Measurements from ENCODE around the gene TMEM271. TPM values are rescaled to one million over a fixed set of nuclear protein-coding genes. Genes with fewer than 3 reads are reported as not detected.

The TMEM271 gene
- total RNA-seq, 2 donors from 2014 or later: not detected

DNA sequence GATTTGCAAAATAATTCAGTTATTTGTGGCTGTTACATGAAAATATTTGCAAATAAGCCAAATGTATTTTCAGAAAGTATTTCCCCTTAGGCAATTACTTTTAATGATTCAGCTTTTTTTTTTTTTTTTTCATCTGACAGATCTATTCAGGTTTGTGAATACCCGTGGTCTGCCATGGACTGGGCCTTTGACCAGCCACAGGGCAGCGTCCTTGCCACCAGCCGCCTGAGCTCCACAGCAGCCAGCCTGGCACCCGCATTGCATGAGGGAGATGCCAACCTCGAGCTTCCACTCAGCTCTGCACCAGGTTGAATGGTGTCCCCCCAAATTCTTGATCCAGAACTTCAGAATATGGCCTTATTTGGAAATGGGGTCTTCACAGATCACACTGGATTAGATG, 14.7 kb downstream of the TMEM271 start:
- H3K9me3 Mint-ChIP-seq: peaks cover 60% of the 10 kb centered on the region
- TF ChIP-seq, protein P1, sequence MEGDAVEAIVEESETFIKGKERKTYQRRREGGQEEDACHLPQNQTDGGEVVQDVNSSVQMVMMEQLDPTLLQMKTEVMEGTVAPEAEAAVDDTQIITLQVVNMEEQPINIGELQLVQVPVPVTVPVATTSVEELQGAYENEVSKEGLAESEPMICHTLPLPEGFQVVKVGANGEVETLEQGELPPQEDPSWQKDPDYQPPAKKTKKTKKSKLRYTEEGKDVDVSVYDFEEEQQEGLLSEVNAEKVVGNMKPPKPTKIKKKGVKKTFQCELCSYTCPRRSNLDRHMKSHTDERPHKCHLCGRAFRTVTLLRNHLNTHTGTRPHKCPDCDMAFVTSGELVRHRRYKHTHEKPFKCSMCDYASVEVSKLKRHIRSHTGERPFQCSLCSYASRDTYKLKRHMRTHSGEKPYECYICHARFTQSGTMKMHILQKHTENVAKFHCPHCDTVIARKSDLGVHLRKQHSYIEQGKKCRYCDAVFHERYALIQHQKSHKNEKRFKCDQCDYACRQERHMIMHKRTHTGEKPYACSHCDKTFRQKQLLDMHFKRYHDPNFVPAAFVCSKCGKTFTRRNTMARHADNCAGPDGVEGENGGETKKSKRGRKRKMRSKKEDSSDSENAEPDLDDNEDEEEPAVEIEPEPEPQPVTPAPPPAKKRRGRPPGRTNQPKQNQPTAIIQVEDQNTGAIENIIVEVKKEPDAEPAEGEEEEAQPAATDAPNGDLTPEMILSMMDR (conservative IDR thresholded peaks at IDR 0.05): no peak

DNA sequence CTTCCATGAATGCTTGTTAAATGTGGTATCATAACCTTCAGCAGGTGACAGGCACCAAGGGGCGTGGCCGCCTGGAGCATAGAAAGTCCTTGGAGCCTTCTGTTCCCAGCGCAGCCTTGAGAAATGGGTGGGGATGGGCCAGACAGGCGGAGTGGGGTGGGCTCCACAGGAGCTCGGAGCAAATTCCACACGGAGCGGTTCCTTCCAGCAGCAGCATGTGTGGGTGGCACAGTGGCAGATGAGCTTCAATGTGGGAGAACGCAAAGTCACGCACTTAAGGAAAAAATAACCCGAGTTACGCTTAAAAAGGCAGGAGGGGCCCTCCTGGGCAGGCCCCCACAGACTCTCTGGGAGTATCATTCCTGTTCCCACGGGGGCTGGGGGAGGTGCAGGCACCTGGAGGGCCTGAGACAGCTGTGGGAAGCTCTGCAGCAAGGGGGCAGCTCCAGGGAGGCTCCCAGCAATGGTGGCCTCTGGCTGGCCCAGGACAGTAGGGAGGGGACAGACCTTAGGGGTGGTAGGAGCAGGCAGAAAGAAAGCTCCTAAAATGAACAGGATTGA, 15.3 kb downstream of the TMEM271 start:
- H3K36me3 Mint-ChIP-seq (ENCODE audit: low read depth): no peaks in the 10 kb centered on the region
- Histone ChIP-seq H3K9me3 (ENCODE audit: control insufficient read depth, low read length) (no peaks in the 10 kb centered on the region), H3K27me3 (ENCODE audit: control insufficient read depth, insufficient read depth, low read length, poor library complexity, severe bottlenecking) (no peaks in the 10 kb centered on the region), H3K4me1 (ENCODE audit: control insufficient read depth, insufficient read depth, low read length) (no peaks in the 10 kb centered on the region), H3K9ac (ENCODE audit: extremely low read depth, low read length, poor library complexity, severe bottlenecking) (no peak overlapping the region), H3K27ac (ENCODE audit: low read depth, low read length) (no peak overlapping the region), H3K4me3 (ENCODE audit: low read length) (no peak overlapping the region), H3K36me3 (ENCODE audit: control insufficient read depth, insufficient read depth, low read length) (no peaks in the 10 kb centered on the region)
- no peak for DNase-seq
- no peak overlapping the region for H3K27ac Mint-ChIP-seq
- TF ChIP-seq, protein P1 (conservative IDR thresholded peaks at IDR 0.05): no peak
- H3K9me3 Mint-ChIP-seq: peaks cover 59% of the 10 kb centered on the region
- H3K27me3 Mint-ChIP-seq (ENCODE audit: insufficient read depth): peaks cover 8% of the 10 kb centered on the region
- WGBS, 2 experiments (ENCODE audit: insufficient coverage in 1 of 2, insufficient read length in 1 of 2): 74 to 83% methylated on average over 7 to 12 of the region's 12 CpGs
- no peaks in the 10 kb centered on the region for H3K4me1 Mint-ChIP-seq
- H3K4me3 Mint-ChIP-seq: no peak overlapping the region

More for the DNA sequence above, 14.7 kb downstream of the TMEM271 start:
- Histone ChIP-seq H3K36me3 (ENCODE audit: control insufficient read depth, insufficient read depth, low read length) (no peaks in the 10 kb centered on the region), H3K9ac (ENCODE audit: extremely low read depth, low read length, poor library complexity, severe bottlenecking) (no peak overlapping the region), H3K9me3 (ENCODE audit: control insufficient read depth, low read length) (no peaks in the 10 kb centered on the region), H3K4me3 (ENCODE audit: low read length) (no peak overlapping the region), H3K27me3 (ENCODE audit: control insufficient read depth, insufficient read depth, low read length, poor library complexity, severe bottlenecking) (no peaks in the 10 kb centered on the region), H3K27ac (ENCODE audit: low read depth, low read length) (no peak overlapping the region), H3K4me1 (ENCODE audit: control insufficient read depth, insufficient read depth, low read length) (no peaks in the 10 kb centered on the region)
- H3K4me1 Mint-ChIP-seq: no peaks in the 10 kb centered on the region
- H3K4me3 Mint-ChIP-seq: no peak overlapping the region
- H3K27ac Mint-ChIP-seq: no peak overlapping the region
- H3K27me3 Mint-ChIP-seq (ENCODE audit: insufficient read depth): peaks cover 8% of the 10 kb centered on the region
- no peak for DNase-seq
- 77% methylated on average over 5 of the region's 5 CpGs; no CpG with 5 or more reads in 1 of the 2 experiments for WGBS, 2 experiments (ENCODE audit: insufficient coverage in 1 of 2, insufficient read length in 1 of 2)
- H3K36me3 Mint-ChIP-seq (ENCODE audit: low read depth): no peaks in the 10 kb centered on the region

DNA sequence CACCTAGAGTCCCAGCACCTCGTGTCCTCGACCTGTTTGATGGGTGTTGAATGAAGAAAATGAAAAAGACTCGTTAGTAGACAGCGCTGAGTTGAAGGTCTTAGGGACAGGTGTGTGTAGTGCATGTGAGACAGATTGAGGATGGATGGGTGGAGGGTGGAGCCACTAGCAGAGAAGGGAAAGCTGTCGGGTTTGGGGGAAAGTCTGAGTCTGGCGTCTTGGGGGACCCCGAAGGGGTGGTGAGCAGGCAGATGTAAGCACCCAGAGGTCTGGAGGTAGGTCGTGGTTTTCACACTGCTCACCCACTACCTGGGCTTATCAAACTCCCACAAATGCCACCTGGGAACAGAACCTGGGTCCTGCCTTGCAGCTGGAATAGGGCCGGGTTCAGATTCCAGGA, 16.0 kb downstream of the TMEM271 start:
- Histone ChIP-seq H3K4me3 (ENCODE audit: low read length) (no peak overlapping the region), H3K4me1 (ENCODE audit: control insufficient read depth, insufficient read depth, low read length) (no peaks in the 10 kb centered on the region), H3K9ac (ENCODE audit: extremely low read depth, low read length, poor library complexity, severe bottlenecking) (no peak overlapping the region), H3K27ac (ENCODE audit: low read depth, low read length) (no peak overlapping the region), H3K27me3 (ENCODE audit: control insufficient read depth, insufficient read depth, low read length, poor library complexity, severe bottlenecking) (no peaks in the 10 kb centered on the region), H3K36me3 (ENCODE audit: control insufficient read depth, insufficient read depth, low read length) (no peaks in the 10 kb centered on the region), H3K9me3 (ENCODE audit: control insufficient read depth, low read length) (no peaks in the 10 kb centered on the region)
- no peaks in the 10 kb centered on the region for H3K36me3 Mint-ChIP-seq (ENCODE audit: low read depth)
- H3K27me3 Mint-ChIP-seq (ENCODE audit: insufficient read depth): peaks cover 8% of the 10 kb centered on the region
- WGBS, 2 experiments (ENCODE audit: insufficient coverage in 1 of 2, insufficient read length in 1 of 2): 79 to 80% methylated on average over 9 of the region's 9 CpGs
- no peaks in the 10 kb centered on the region for H3K4me1 Mint-ChIP-seq
- H3K9me3 Mint-ChIP-seq: peaks cover 52% of the 10 kb centered on the region
- no peak overlapping the region for H3K4me3 Mint-ChIP-seq
- TF ChIP-seq, protein P1 (conservative IDR thresholded peaks at IDR 0.05): no peak
- no peak overlapping the region for H3K27ac Mint-ChIP-seq
- DNase-seq: no peak
